Measurements from ENCODE around the gene CDH4.

Gene CDH4

DNA sequence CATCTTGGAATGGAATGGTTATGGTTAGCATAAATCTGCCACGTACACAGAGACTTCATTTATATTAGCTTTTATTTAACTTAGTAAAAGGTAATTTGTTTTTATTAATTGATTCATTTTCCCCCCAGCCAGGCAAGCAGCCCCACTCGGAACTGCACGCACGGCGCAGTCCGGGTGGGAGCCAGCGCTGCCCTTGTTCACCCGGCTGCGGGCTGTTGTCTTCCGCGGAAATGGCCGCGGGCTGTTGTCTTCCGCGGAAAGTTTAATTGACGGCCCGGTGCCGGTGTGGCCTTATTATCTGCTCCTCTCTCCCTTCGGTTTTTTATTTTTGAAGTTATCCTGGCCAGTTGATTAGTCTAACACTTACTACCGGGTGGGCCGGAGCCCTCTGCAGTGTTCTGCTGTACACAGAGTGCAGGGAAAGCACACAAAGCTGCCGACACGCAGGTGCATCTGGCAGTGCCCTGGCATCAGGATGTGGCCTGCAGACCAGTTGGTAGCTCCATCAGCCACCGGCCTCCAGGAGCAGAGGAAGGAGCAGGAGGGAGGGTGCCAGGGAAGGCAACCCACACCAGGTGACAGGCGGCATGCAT, 270.5 kb downstream of the CDH4 start:
- Histone ChIP-seq H3K4me3 (ENCODE audit: low read depth in 1 of 2, low read length in 1 of 2) (no peak overlapping the region), H3K4me1 (ENCODE audit: control insufficient read depth in 1 of 2, insufficient read depth in 1 of 2, low read depth in 1 of 2, low read length in 1 of 2) (no peaks in the 10 kb centered on the region), H3K9me3 (no peaks in the 10 kb centered on the region), H3K27me3 (no peaks in the 10 kb centered on the region), H3K36me3 (no peaks in the 10 kb centered on the region), H3K27ac (no peak overlapping the region)
- TF ChIP-seq, protein P1, sequence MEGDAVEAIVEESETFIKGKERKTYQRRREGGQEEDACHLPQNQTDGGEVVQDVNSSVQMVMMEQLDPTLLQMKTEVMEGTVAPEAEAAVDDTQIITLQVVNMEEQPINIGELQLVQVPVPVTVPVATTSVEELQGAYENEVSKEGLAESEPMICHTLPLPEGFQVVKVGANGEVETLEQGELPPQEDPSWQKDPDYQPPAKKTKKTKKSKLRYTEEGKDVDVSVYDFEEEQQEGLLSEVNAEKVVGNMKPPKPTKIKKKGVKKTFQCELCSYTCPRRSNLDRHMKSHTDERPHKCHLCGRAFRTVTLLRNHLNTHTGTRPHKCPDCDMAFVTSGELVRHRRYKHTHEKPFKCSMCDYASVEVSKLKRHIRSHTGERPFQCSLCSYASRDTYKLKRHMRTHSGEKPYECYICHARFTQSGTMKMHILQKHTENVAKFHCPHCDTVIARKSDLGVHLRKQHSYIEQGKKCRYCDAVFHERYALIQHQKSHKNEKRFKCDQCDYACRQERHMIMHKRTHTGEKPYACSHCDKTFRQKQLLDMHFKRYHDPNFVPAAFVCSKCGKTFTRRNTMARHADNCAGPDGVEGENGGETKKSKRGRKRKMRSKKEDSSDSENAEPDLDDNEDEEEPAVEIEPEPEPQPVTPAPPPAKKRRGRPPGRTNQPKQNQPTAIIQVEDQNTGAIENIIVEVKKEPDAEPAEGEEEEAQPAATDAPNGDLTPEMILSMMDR (IDR thresholded peaks at IDR 0.05): no peak

DNA sequence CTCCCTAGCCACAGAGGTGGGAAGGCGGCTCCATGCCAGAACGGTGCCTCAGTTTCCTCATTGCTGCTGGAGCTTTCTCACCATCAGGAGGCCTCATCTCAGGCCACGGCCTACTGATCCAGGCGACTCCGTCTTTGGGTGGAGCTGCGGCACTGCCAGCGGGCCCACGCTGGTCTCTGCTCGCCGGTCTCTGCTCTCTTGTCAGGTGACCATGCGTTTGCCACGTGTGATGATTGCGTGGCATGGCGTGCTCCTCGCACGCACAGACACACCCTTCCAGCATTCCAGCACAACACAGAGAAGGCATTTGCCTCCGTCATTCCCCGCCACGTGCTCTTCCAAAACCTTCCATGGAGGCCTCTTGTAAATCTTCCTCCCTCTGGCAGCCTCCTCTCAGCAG, 271.1 kb downstream of the CDH4 start:
- Histone ChIP-seq H3K36me3 (no peaks in the 10 kb centered on the region), H3K4me1 (ENCODE audit: control insufficient read depth in 1 of 2, insufficient read depth in 1 of 2, low read depth in 1 of 2, low read length in 1 of 2) (no peaks in the 10 kb centered on the region), H3K9me3 (no peaks in the 10 kb centered on the region), H3K27me3 (no peaks in the 10 kb centered on the region), H3K4me3 (ENCODE audit: low read depth in 1 of 2, low read length in 1 of 2) (no peak overlapping the region), H3K27ac (no peak overlapping the region)
- TF ChIP-seq, protein P1 (IDR thresholded peaks at IDR 0.05): no peak

DNA sequence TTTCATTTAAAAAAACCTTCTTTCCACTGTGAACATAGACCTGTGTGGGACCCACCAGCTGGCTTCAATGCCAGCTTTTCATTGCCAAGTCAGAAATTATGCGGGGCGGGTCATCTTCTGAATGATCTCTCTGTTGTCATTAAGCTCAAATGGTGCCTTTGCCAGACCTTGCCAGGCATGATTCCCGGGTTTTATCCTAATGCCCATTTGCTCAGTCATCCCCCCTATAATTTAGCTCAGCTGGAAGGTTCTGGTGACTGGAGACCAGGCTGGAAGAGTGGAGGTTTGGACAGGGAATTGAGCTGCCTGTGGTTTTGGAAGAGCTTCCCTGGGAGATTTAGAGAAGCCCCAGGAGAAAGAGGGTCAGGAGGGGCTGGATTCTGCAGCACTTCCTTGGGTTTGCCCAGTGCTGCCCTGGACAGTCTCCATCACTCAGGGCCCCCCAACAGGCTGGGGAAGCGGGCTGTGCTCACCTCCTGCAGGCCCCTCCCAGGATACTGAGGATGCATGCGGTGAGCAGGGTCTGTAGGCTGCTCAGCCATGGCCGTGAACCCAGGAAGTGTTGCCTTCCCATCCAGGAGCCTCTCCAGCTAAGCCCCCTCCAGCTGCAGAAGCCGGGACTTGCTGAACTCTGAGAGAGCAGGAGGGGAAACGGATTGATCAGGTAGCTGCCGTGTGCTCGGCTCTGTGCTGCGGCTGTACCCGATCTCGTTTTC, 273.0 kb downstream of the CDH4 start:
- Histone ChIP-seq H3K36me3 (no peaks in the 10 kb centered on the region), H3K9me3 (no peaks in the 10 kb centered on the region), H3K4me1 (ENCODE audit: control insufficient read depth in 1 of 2, insufficient read depth in 1 of 2, low read depth in 1 of 2, low read length in 1 of 2) (no peaks in the 10 kb centered on the region), H3K27ac (no peak overlapping the region), H3K4me3 (ENCODE audit: low read depth in 1 of 2, low read length in 1 of 2) (no peak overlapping the region), H3K27me3 (no peaks in the 10 kb centered on the region)
- TF ChIP-seq, protein P1 (IDR thresholded peaks at IDR 0.05): no peak

DNA sequence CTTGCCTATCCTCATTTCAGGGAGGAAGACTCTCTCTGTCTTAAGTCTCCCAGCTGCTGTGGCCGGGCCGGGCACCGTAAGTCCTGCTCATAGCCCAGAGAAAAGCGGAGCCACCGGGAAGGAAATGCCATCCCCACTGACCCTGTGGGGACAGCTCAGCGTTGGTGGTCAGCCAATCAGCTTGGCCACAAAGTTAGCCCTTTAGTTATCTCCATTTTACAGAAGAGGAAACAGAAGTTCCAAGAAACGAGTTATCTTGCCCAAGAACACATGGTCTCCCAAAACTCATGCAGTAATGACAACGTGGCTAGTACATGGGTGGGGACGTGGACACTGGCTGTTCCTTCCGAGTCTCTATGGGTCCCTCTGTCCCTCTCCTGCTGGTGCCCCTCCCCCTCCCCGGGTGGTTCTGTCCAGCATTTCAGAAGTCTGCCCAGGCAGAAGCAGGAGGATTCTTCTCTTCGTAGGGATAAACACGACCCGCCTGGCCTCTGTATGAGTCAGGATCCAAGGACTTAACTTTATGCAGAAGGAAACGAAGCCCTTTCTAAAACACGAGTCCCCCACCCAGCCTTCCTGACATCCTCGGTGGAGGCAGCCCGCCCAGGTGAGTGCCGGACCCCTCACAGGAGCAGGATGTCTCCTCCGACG, 273.8 kb downstream of the CDH4 start:
- no peaks in the 10 kb centered on the region for H3K27me3 ChIP-seq
- no peak overlapping the region for H3K27ac ChIP-seq
- TF ChIP-seq, protein P1 (IDR thresholded peaks at IDR 0.05): no peak
- H3K36me3 ChIP-seq: no peaks in the 10 kb centered on the region
- H3K9me3 ChIP-seq: no peaks in the 10 kb centered on the region
- H3K4me3 ChIP-seq (ENCODE audit: low read depth in 1 of 2, low read length in 1 of 2): no peak overlapping the region
- no peaks in the 10 kb centered on the region for H3K4me1 ChIP-seq (ENCODE audit: control insufficient read depth in 1 of 2, insufficient read depth in 1 of 2, low read depth in 1 of 2, low read length in 1 of 2)

DNA sequence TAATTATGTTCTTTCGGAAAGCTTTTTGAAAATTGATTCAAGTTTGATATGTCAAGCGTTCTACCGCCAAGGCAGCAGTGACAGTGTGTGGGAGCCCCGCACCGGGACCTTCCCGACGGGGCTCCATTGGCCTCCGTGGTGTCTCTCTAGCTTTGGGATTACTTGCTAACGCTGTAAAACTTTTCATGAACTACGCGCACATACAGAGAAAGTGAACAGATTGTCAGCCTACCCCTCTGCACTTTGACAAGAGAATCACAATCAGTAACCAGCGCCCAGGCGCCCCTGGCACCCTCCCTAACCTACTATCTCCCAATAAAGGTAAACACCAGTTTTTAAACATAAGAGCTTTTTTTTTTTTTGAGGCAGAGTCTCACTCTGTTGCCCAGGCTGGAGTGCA, 274.8 kb downstream of the CDH4 start:
- Histone ChIP-seq H3K4me1 (ENCODE audit: control insufficient read depth in 1 of 2, insufficient read depth in 1 of 2, low read depth in 1 of 2, low read length in 1 of 2) (no peaks in the 10 kb centered on the region), H3K27ac (no peak overlapping the region), H3K9me3 (no peaks in the 10 kb centered on the region)

More for the DNA sequence above, 274.8 kb downstream of the CDH4 start:
- TF ChIP-seq, protein P1 (IDR thresholded peaks at IDR 0.05): no peak
- H3K4me3 ChIP-seq (ENCODE audit: low read depth in 1 of 2, low read length in 1 of 2): no peak overlapping the region
- no peaks in the 10 kb centered on the region for H3K27me3 ChIP-seq
- H3K36me3 ChIP-seq: no peaks in the 10 kb centered on the region
